HepG2 (cell line): Measurements from ENCODE around the gene MTRR. TPM values are rescaled to one million over a fixed set of nuclear protein-coding genes. Genes with fewer than 3 reads are reported as not detected.

Source experiments
- ARID5B ChIP-seq: IDR thresholded peaks from 2 replicates; pipeline ENCODE4 v1.4.0; 2020; ENCODE audit warnings: mild to moderate bottlenecking, missing genetic modification reagents
- BRD4 ChIP-seq: sonication (generic); formaldehyde crosslinking; IDR thresholded peaks from 2 replicates; pipeline ENCODE4 v1.4.0; 2020; ENCODE audit warnings: missing genetic modification reagents
- CHD4 ChIP-seq: fragments of 200-600 bp; sonication (generic); IDR thresholded peaks from 2 replicates; pipeline ENCODE4 v1.7.0; 2017; ENCODE audit warnings: mild to moderate bottlenecking, low read length, borderline replicate concordance
- DNMT1 ChIP-seq: sonication (generic); formaldehyde crosslinking; IDR thresholded peaks from 2 replicates; pipeline ENCODE4 v1.5.1; 2020; ENCODE audit warnings: mild to moderate bottlenecking, missing genetic modification reagents
- FIP1L1 ChIP-seq: fragments of 200-400 bp; formaldehyde crosslinking; IDR thresholded peaks from 2 replicates; pipeline ENCODE4 v1.6.1; 2018; ENCODE audit warnings: low read depth, mild to moderate bottlenecking, low read length, moderate library complexity, borderline replicate concordance; ENCODE audit not compliant: insufficient read depth
- GTF2F1 ChIP-seq: fragments of 150-350 bp; IDR thresholded peaks from 2 replicates; pipeline ENCODE4 v1.6.1; 2014; ENCODE audit warnings: low read length
- KAT8 ChIP-seq: IDR thresholded peaks from 2 replicates; pipeline ENCODE4 v1.6.1; 2016; ENCODE audit warnings: missing genetic modification reagents, missing compliant biosample characterization
- KDM3A ChIP-seq: IDR thresholded peaks from 2 replicates; pipeline ENCODE4 v1.6.1; 2018; ENCODE audit warnings: low read depth, missing compliant biosample characterization
- MTF2 ChIP-seq: sonication (generic); formaldehyde crosslinking; IDR thresholded peaks from 2 replicates; pipeline ENCODE4 v1.5.0; 2020; ENCODE audit warnings: missing genetic modification reagents, borderline replicate concordance
- NCOA5 ChIP-seq: sonication (generic); formaldehyde crosslinking; IDR thresholded peaks from 2 replicates; pipeline ENCODE4 v1.4.0; 2020; ENCODE audit warnings: missing genetic modification reagents
- PRMT3 ChIP-seq: sonication (generic); formaldehyde crosslinking; IDR thresholded peaks from 2 replicates; pipeline ENCODE4 v1.8.1; 2022; ENCODE audit warnings: low read depth, mild to moderate bottlenecking, moderate library complexity, missing genetic modification reagents, borderline replicate concordance
- REPIN1 ChIP-seq: sonication (generic); formaldehyde crosslinking; IDR thresholded peaks from 2 replicates; pipeline ENCODE4 v1.8.0; 2022; ENCODE audit warnings: missing genetic modification reagents, low read depth, mild to moderate bottlenecking, borderline replicate concordance
- SNRNP70 ChIP-seq: fragments of 200-400 bp; formaldehyde crosslinking; IDR thresholded peaks from 2 replicates; pipeline ENCODE4 v1.6.1; 2017; ENCODE audit warnings: mild to moderate bottlenecking, low read depth, low read length, moderate library complexity
- SP1 ChIP-seq, 2 experiments: fragments of 450-650 bp in 1 of 2; sonication (generic) in 1 of 2; formaldehyde crosslinking in 1 of 2; IDR thresholded peaks; 2 replicates each; pipeline versions ENCODE4 v1.4.0 to v1.6.1; 2016 to 2020; ENCODE audit warnings: missing genetic modification reagents in 1 of 2
- SRY ChIP-seq: sonication (generic); formaldehyde crosslinking; IDR thresholded peaks from 2 replicates; pipeline ENCODE4 v1.8.0; 2022; ENCODE audit warnings: mild to moderate bottlenecking, missing genetic modification reagents
- ZBTB20 ChIP-seq: sonication (generic); formaldehyde crosslinking; IDR thresholded peaks from 2 replicates; pipeline ENCODE4 v1.8.1; 2023; ENCODE audit warnings: missing genetic modification reagents, low read depth, mild to moderate bottlenecking, borderline replicate concordance
- ZC3H4 ChIP-seq: sonication (generic); formaldehyde crosslinking; IDR thresholded peaks from 2 replicates; pipeline ENCODE4 v1.4.0; 2020; ENCODE audit warnings: missing genetic modification reagents, borderline replicate concordance
- ZNF235 ChIP-seq: sonication (generic); formaldehyde crosslinking; IDR thresholded peaks from 2 replicates; pipeline ENCODE4 v1.8.1; 2023; ENCODE audit warnings: mild to moderate bottlenecking, missing genetic modification reagents, borderline replicate concordance
- ZNF503 ChIP-seq: sonication (generic); formaldehyde crosslinking; IDR thresholded peaks from 2 replicates; pipeline ENCODE4 v1.4.0; 2020; ENCODE audit warnings: missing genetic modification reagents
- polyA plus RNA-seq, 8 experiments: library from polyadenylated mRNA; depleted of rRNA in 3 of 8; stranded (reverse) in 7 of 8; unstranded in 1 of 8; fragments of >200 nt; fragmentation: Illumina TruSeq in 4 of 8; extraction: Trizol in 4 of 8; gene quantifications; 2 replicates each; pipeline versions ENCODE4 v1.2.1 to v1.2.3, GENCODE V29; 2011 to 2016; ENCODE audit warnings: low read depth in 4 of 8, missing spikeins in 1 of 8, mixed read lengths in 1 of 8; ENCODE audit not compliant: insufficient read depth in 1 of 8
- total RNA-seq, 5 experiments: library from RNA; depleted of rRNA; stranded (reverse); fragments of >200 nt; fragmentation: Illumina TruSeq; extraction: Trizol; gene quantifications; 2 replicates each; pipeline ENCODE4 v1.2.3, GENCODE V29; 2016; ENCODE audit warnings: low read depth in 1 of 5
- TF ChIP-seq, protein P1 (sequence below), 2 experiments: fragments of 450-650 bp in 1 of 2; sonication (generic) in 1 of 2; formaldehyde crosslinking; IDR thresholded peaks; 2 replicates each; pipeline versions ENCODE4 v1.5.0 to v1.8.0; 2020 to 2022; ENCODE audit warnings: mild to moderate bottlenecking in 1 of 2, missing genetic modification reagents in 1 of 2
- TF ChIP-seq, protein P2 (sequence below): sonication (generic); formaldehyde crosslinking; IDR thresholded peaks from 2 replicates; pipeline ENCODE4 v1.4.0; 2020; ENCODE audit warnings: missing genetic modification reagents, mild to moderate bottlenecking, borderline replicate concordance

Gene MTRR
- total and polyA plus RNA-seq, 2 of the 13 experiments (the other 11 are each of a cell fraction or from before 2014, with no cell fraction given): 39.2 to 59.2 TPM

GRCh38 chr5:7851240-7851592 lies 17.7 kb upstream of the MTRR start (continued):
- TF ChIP-seq SRY (CRISPR knock-in tag) (no peak), FIP1L1 (no peak), ARID5B (CRISPR knock-in tag) (no peak), GTF2F1 (no peak), ZNF503 (CRISPR knock-in tag) (no peak), ZBTB20 (CRISPR knock-in tag) (no peak), BRD4 (CRISPR knock-in tag) (no peak), SP1 (IDR thresholded peaks at IDR 0.05) (no peak), SP1 (CRISPR knock-in tag; IDR thresholded peaks at IDR 0.05) (no peak), REPIN1 (CRISPR knock-in tag) (0 out of 2 replicates have a peak, but pooled peaks have one; percentile 13), MTF2 (no peak), PRMT3 (CRISPR knock-in tag) (no peak), DNMT1 (CRISPR knock-in tag) (no peak), CHD4 (no peak), SNRNP70 (no peak), KAT8 (CRISPR knock-in tag) (no peak), ZC3H4 (CRISPR knock-in tag) (no peak), ZNF235 (CRISPR knock-in tag) (no peak), NCOA5 (no peak), KDM3A (no peak)
- TF ChIP-seq, protein P1, sequence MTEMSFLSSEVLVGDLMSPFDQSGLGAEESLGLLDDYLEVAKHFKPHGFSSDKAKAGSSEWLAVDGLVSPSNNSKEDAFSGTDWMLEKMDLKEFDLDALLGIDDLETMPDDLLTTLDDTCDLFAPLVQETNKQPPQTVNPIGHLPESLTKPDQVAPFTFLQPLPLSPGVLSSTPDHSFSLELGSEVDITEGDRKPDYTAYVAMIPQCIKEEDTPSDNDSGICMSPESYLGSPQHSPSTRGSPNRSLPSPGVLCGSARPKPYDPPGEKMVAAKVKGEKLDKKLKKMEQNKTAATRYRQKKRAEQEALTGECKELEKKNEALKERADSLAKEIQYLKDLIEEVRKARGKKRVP (CRISPR knock-in tag; IDR thresholded peaks at IDR 0.05): 0 out of 4 replicates have a peak, but pooled peaks of 1 of the 2 experiments have one; percentile 34
- TF ChIP-seq, protein P2, sequence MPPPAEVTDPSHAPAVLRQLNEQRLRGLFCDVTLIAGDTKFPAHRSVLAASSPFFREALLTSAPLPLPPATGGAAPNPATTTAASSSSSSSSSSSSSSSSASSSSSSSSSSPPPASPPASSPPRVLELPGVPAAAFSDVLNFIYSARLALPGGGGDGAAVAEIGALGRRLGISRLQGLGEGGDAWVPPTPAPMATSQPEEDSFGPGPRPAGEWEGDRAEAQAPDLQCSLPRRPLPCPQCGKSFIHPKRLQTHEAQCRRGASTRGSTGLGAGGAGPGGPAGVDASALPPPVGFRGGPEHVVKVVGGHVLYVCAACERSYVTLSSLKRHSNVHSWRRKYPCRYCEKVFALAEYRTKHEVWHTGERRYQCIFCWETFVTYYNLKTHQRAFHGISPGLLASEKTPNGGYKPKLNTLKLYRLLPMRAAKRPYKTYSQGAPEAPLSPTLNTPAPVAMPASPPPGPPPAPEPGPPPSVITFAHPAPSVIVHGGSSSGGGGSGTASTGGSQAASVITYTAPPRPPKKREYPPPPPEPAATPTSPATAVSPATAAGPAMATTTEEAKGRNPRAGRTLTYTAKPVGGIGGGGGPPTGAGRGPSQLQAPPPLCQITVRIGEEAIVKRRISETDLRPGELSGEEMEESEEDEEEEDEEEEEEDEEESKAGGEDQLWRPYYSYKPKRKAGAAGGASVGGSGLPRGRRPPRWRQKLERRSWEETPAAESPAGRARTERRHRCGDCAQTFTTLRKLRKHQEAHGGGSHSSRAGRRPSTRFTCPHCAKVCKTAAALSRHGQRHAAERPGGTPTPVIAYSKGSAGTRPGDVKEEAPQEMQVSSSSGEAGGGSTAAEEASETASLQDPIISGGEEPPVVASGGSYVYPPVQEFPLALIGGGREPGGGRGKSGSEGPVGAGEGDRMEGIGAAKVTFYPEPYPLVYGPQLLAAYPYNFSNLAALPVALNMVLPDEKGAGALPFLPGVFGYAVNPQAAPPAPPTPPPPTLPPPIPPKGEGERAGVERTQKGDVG (CRISPR knock-in tag): no peak
